Activated CD4-positive, alpha-beta T cell treated with anti-CD3 and anti-CD28 coated beads, Interleukin-2, amount 50 U/mL, for 24 hours (primary cell): ENCODE results near the gene OR2M7.
"Not testable (repeated sequence)": the region's sequence is repeated elsewhere in the genome, so short reads cannot be mapped to it uniquely, and the experiment has no call there.

Experiments
- DNase-seq, 2 donors: peaks; one replicate each; pipeline ENCODE4 v3.0.0-alpha.2; 2020; ENCODE audit warnings: low read depth in 1 of 2, low spot score in 1 of 2

Gene OR2M7

GRCh38 chr1:248324468-248324867, at the start of gene OR2M7:
TSS of gene OR2M7 (minus strand) at chr1:248324568. CDS start at chr1:248324568, 0 bp downstream.
- no peak for DNase-seq

- DNase-seq = no peak
Measured at GRCh38 chr1:248373761-248374160, 49.4 kb upstream of the OR2M7 start.

GRCh38 chr1:248372394-248372793, 48.0 kb upstream of the OR2M7 start:
- DNase-seq = no peak

GRCh38 chr1:248366609-248367008, 42.2 kb upstream of the OR2M7 start:
- DNase-seq = no peak

- no peak for DNase-seq
Measured at GRCh38 chr1:248361121-248361715, 36.9 kb upstream of the OR2M7 start, which contains the start of gene OR2T4. TSS of gene OR2T4 (plus strand) at chr1:248361665. CDS start at chr1:248361665, 0 bp downstream.

- no peak for DNase-seq
Measured at GRCh38 chr1:248359415-248359814, 35.0 kb upstream of the OR2M7 start.

GRCh38 chr1:248348475-248348874, 24.1 kb upstream of the OR2M7 start, which contains the start of gene OR14C36:
TSS of gene OR14C36 (plus strand) at chr1:248348775. CDS start at chr1:248348775, 0 bp downstream.
- DNase-seq = no peak

GRCh38 chr1:248343451-248343850, 19.1 kb upstream of the OR2M7 start:
- DNase-seq = no peak

- DNase-seq = no peak
Measured at GRCh38 chr1:248316796-248317195, 7.6 kb downstream of the OR2M7 start.

GRCh38 chr1:248306740-248307139, 17.6 kb downstream of the OR2M7 start:
- not testable (repeated sequence) for DNase-seq

GRCh38 chr1:248306103-248306502, 18.3 kb downstream of the OR2M7 start:
- no peak for DNase-seq

GRCh38 chr1:248305672-248306071, 18.7 kb downstream of the OR2M7 start:
- DNase-seq = not testable (repeated sequence)

GRCh38 chr1:248303324-248303723, 21.0 kb downstream of the OR2M7 start, which contains the start of gene OR2T12:
TSS of gene OR2T12 (minus strand) at chr1:248303424. CDS start at chr1:248295578, 7,846 bp downstream.
- DNase-seq = no peak

- DNase-seq = no peak
Measured at GRCh38 chr1:248288391-248288790, 36.0 kb downstream of the OR2M7 start.

GRCh38 chr1:248277876-248278275, 46.5 kb downstream of the OR2M7 start, which contains the start of gene OR2T33:
TSS of gene OR2T33 (minus strand) at chr1:248277976. CDS start at chr1:248273814, 4,162 bp downstream.
- DNase-seq = no peak
